H1 (cell line): ENCODE results near the gene IFRD1. TPM values are rescaled to one million over a fixed set of nuclear protein-coding genes. Genes with fewer than 3 reads are reported as not detected.

Source experiments
- CTCF ChIA-PET: fragments of 300-600 bp; sonication (Branson Sonifier 250); formaldehyde crosslinking; loops from one replicate; lab custom pipeline; 2021; ENCODE audit not compliant: partially characterized antibody; lab: Charles Lee
- POLR2A ChIA-PET: fragments of 300-600 bp; sonication (Branson Sonifier 250); formaldehyde crosslinking; loops from one replicate; lab custom pipeline; 2021; ENCODE audit warnings: inconsistent platforms; ENCODE audit not compliant: partially characterized antibody; lab: Charles Lee
- DNase-seq, 2 experiments: peaks; one replicate each; pipeline versions ENCODE4 v3.0.0 to v3.0.0-alpha.2; 2010 to 2022; ENCODE audit warnings: low spot score in 2 of 2, low read depth in 1 of 2, mixed read lengths in 1 of 2
- FAIRE-seq: peaks from 2 replicates; lab custom pipeline; 2011; peaks lifted over from hg19 to GRCh38; lab: Jason Lieb, UNC
- H2AFZ ChIP-seq: 2 replicates; pipeline ENCODE4 v1.8.1; 2012; ENCODE audit warnings: low read length, inconsistent platforms
- H2AK5ac ChIP-seq: 2 replicates; pipeline ENCODE4 v1.6.1; 2013; ENCODE audit warnings: low read depth, low read length
- H2BK120ac ChIP-seq: replicated peaks from 2 replicates; pipeline ENCODE3; 2013; ENCODE audit warnings: low read depth, low read length, inconsistent platforms
- H2BK12ac ChIP-seq: 2 replicates; pipeline ENCODE4 v1.6.1; 2013; ENCODE audit warnings: low read depth, low read length
- H2BK15ac ChIP-seq: 2 replicates; pipeline ENCODE4 v1.6.1; 2013; ENCODE audit warnings: low read length
- H2BK20ac ChIP-seq: 2 replicates; pipeline ENCODE4 v1.6.1; 2013; ENCODE audit warnings: low read length
- H2BK5ac ChIP-seq: 2 replicates; pipeline ENCODE4 v1.6.1; 2013; ENCODE audit warnings: low read depth, low read length
- H3K14ac ChIP-seq: 2 replicates; pipeline ENCODE4 v1.6.1; 2013; ENCODE audit warnings: inconsistent platforms; ENCODE audit not compliant: insufficient read length
- H3K18ac ChIP-seq: 2 replicates; pipeline ENCODE4 v1.6.1; 2013; ENCODE audit warnings: low read length; ENCODE audit errors: extremely low read depth
- H3K23ac ChIP-seq: 2 replicates; pipeline ENCODE4 v1.6.1; 2013; ENCODE audit warnings: inconsistent platforms; ENCODE audit not compliant: insufficient read length
- H3K23me2 ChIP-seq: 2 replicates; pipeline ENCODE4 v1.6.1; 2013; ENCODE audit warnings: low read depth, low read length
- H3K27ac ChIP-seq: 2 replicates; pipeline ENCODE4 v1.6.1; 2011; ENCODE audit warnings: low read depth, low read length, inconsistent platforms
- H3K27me3 ChIP-seq, 4 experiments: replicated peaks in 1 of 4; 1 replicate in 1 of 4; 2 replicates in 3 of 4; pipeline versions ENCODE4 v1.6.1 to v1.8.1; 2011 to 2013; ENCODE audit warnings: low read length in 3 of 4, mild to moderate bottlenecking in 3 of 4, inconsistent platforms in 2 of 4, mixed read lengths in 2 of 4, moderate library complexity in 1 of 4; ENCODE audit not compliant: control insufficient read depth in 3 of 4, insufficient read depth in 3 of 4; ENCODE audit errors: extremely low read depth in 1 of 4
- H3K36me3 ChIP-seq, 4 experiments: 2 replicates each; pipeline versions ENCODE4 v1.6.1 to v1.8.1; 2011 to 2013; ENCODE audit warnings: mild to moderate bottlenecking in 4 of 4, low read length in 3 of 4, moderate library complexity in 2 of 4, control low read depth in 1 of 4, inconsistent platforms in 1 of 4; ENCODE audit not compliant: insufficient read depth in 4 of 4, control insufficient read depth in 2 of 4
- H3K4ac ChIP-seq: replicated peaks from 2 replicates; pipeline ENCODE3; 2013; ENCODE audit warnings: low read length, low read depth, mixed read lengths, inconsistent platforms; ENCODE audit not compliant: insufficient read length
- H3K4me1 ChIP-seq, 4 experiments: replicated peaks in 1 of 4; 1 replicate in 1 of 4; 2 replicates in 3 of 4; pipeline versions ENCODE4 v1.6.1 to v1.8.1; 2011 to 2013; ENCODE audit warnings: low read length in 3 of 4, inconsistent platforms in 2 of 4, mixed read lengths in 1 of 4; ENCODE audit not compliant: insufficient read depth in 4 of 4, control insufficient read depth in 3 of 4
- H3K4me2 ChIP-seq, 2 experiments: 2 replicates each; pipeline versions ENCODE4 v1.6.1 to v1.8.1; 2011 to 2013; ENCODE audit warnings: low read depth in 2 of 2, low read length in 2 of 2, control low read depth in 1 of 2, inconsistent platforms in 1 of 2, mild to moderate bottlenecking in 1 of 2; ENCODE audit not compliant: insufficient read depth in 1 of 2
- H3K4me3 ChIP-seq, 4 experiments: fragments of 200-600, 300-600 bp in 1 of 4; sonication (generic), shearing (Covaris generic), sonication (Bioruptor Twin) in 1 of 4; 2 replicates each; pipeline versions ENCODE4 v1.5.1 to v1.8.1; 2011 to 2016; ENCODE audit warnings: low read length in 4 of 4, low read depth in 3 of 4, control low read depth in 2 of 4, inconsistent platforms in 2 of 4, mild to moderate bottlenecking in 2 of 4, mixed read lengths in 1 of 4, moderate library complexity in 1 of 4; ENCODE audit not compliant: insufficient read depth in 2 of 4; ENCODE audit errors: extremely low read depth in 1 of 4
- H3K56ac ChIP-seq: replicated peaks from 2 replicates; pipeline ENCODE3; 2013; ENCODE audit warnings: low read depth, mild to moderate bottlenecking, mixed read lengths, low read length, inconsistent platforms; ENCODE audit not compliant: insufficient read length
- H3K79me1 ChIP-seq: 2 replicates; pipeline ENCODE4 v1.6.1; 2013; ENCODE audit warnings: low read depth, low read length, control low read depth
- H3K79me2 ChIP-seq, 2 experiments: 2 replicates each; pipeline versions ENCODE4 v1.6.1 to v1.8.1; 2012 to 2013; ENCODE audit warnings: low read length in 2 of 2, mild to moderate bottlenecking in 2 of 2, inconsistent platforms in 1 of 2; ENCODE audit not compliant: insufficient read depth in 2 of 2, control insufficient read depth in 1 of 2
- H3K9ac ChIP-seq, 4 experiments: replicated peaks in 1 of 4; 1 replicate in 1 of 4; 2 replicates in 3 of 4; pipeline versions ENCODE4 v1.6.1 to v1.8.1; 2011 to 2013; ENCODE audit warnings: low read depth in 3 of 4, low read length in 3 of 4, control low read depth in 2 of 4, mild to moderate bottlenecking in 2 of 4, moderate library complexity in 2 of 4, inconsistent platforms in 1 of 4; ENCODE audit errors: extremely low read depth in 1 of 4
- H3K9me3 ChIP-seq, 2 experiments: 2 replicates each; pipeline versions ENCODE4 v1.6.1 to v1.8.1; 2012 to 2013; ENCODE audit warnings: mild to moderate bottlenecking in 2 of 2, moderate library complexity in 2 of 2, control low read depth in 1 of 2, inconsistent platforms in 1 of 2, low read depth in 1 of 2, low read length in 1 of 2, mixed read lengths in 1 of 2; ENCODE audit not compliant: insufficient read depth in 2 of 2
- H4K20me1 ChIP-seq, 2 experiments: replicated peaks in 1 of 2; 2 replicates each; pipeline versions ENCODE3 to v1.8.1; 2011 to 2013; ENCODE audit warnings: inconsistent platforms in 2 of 2, low read length in 2 of 2, mild to moderate bottlenecking in 1 of 2; ENCODE audit not compliant: insufficient read depth in 2 of 2, control insufficient read depth in 1 of 2
- H4K5ac ChIP-seq: 2 replicates; pipeline ENCODE4 v1.6.1; 2013; ENCODE audit warnings: low read length, low read depth, mixed read lengths, inconsistent platforms; ENCODE audit not compliant: insufficient read length
- H4K8ac ChIP-seq: 2 replicates; pipeline ENCODE4 v1.8.0; 2013; ENCODE audit warnings: mild to moderate bottlenecking, moderate library complexity, low read length, inconsistent platforms; ENCODE audit not compliant: insufficient read depth; ENCODE audit errors: extremely low read depth
- H4K91ac ChIP-seq: replicated peaks from 2 replicates; pipeline ENCODE3; 2013; ENCODE audit warnings: low read length, mixed read lengths, inconsistent platforms; ENCODE audit not compliant: insufficient read length
- CEBPB ChIP-seq: IDR thresholded peaks from 2 replicates; pipeline ENCODE4 v1.6.1; 2012; ENCODE audit warnings: low read depth, low read length
- CHD2 ChIP-seq: IDR thresholded peaks from 2 replicates; pipeline ENCODE4 v1.6.1; 2012; ENCODE audit warnings: low read length, improper control_type of control experiment
- EGR1 ChIP-seq: IDR thresholded peaks from 2 replicates; pipeline ENCODE4 v1.6.1; 2011; ENCODE audit warnings: low read depth, low read length, borderline replicate concordance
- JUND ChIP-seq: IDR thresholded peaks from 2 replicates; pipeline ENCODE4 v1.6.1; 2011; ENCODE audit warnings: mild to moderate bottlenecking, improper control_type of control experiment, low read length
- KDM1A ChIP-seq: fragments of 200-600, 300-600 bp; sonication (generic); IDR thresholded peaks from 2 replicates; pipeline ENCODE4 v1.7.1; 2016; ENCODE audit warnings: mild to moderate bottlenecking, low read length, borderline replicate concordance
- KDM5A ChIP-seq: fragments of 200-600 bp; IDR thresholded peaks from 2 replicates; pipeline ENCODE4 v1.7.1; 2012; ENCODE audit warnings: mild to moderate bottlenecking, low read length, inconsistent platforms, mixed read lengths
- PHF8 ChIP-seq: fragments of 200-600 bp; sonication (generic); conservative IDR thresholded peaks from 2 replicates; pipeline ENCODE4 v1.7.1; 2012; ENCODE audit warnings: low read depth, mild to moderate bottlenecking, inconsistent platforms, low read length, moderate library complexity
- RBBP5 ChIP-seq: IDR thresholded peaks from 2 replicates; pipeline ENCODE4 v1.7.1; 2012; ENCODE audit warnings: low read depth, mild to moderate bottlenecking, inconsistent platforms, low read length, moderate library complexity, borderline replicate concordance
- SAP30 ChIP-seq: fragments of 300-600 bp; sonication (generic); IDR thresholded peaks from 2 replicates; pipeline ENCODE4 v1.7.1; 2012; ENCODE audit warnings: low read length, moderate library complexity, mild to moderate bottlenecking, inconsistent platforms; ENCODE audit not compliant: insufficient read depth, insufficient replicate concordance
- SP2 ChIP-seq: IDR thresholded peaks from 2 replicates; pipeline ENCODE4 v1.6.1; 2012; ENCODE audit warnings: mild to moderate bottlenecking, low read length, inconsistent platforms
- ZNF274 ChIP-seq: IDR thresholded peaks from 2 replicates; pipeline ENCODE4 v1.7.0; 2012; ENCODE audit warnings: low read length, borderline replicate concordance; ENCODE audit errors: extremely low read depth
- WGBS, 2 experiments: shearing (Covaris generic) in 1 of 2; methylation state at CpG; one replicate each; pipeline versions ENCODE4 v1.1.6 to v1.1.7; 2013 to 2015; ENCODE audit warnings: low lambda C conversion rate in 2 of 2, mixed read lengths in 2 of 2, inconsistent platforms in 1 of 2, low coverage in 1 of 2, missing lambda C conversion rate in 1 of 2; ENCODE audit not compliant: insufficient replicate concordance in 2 of 2, insufficient coverage in 1 of 2, insufficient read length in 1 of 2; ENCODE audit errors: extremely low coverage in 1 of 2, missing lambda C conversion rate in 1 of 2; 5-methylcytosine and 5-hydroxymethylcytosine counted together
- polyA plus RNA-seq, 7 experiments: library from polyadenylated mRNA; depleted of rRNA in 3 of 7; stranded (reverse) in 5 of 7; unstranded in 2 of 7; fragments of >200 nt in 5 of 7; fragments of 200-250 nt in 2 of 7; gene quantifications; 1 replicate in 5 of 7; 2 replicates in 1 of 7; 4 replicates in 1 of 7; pipeline versions ENCODE4 v1.2.1 to v1.2.3, GENCODE V29; 2011 to 2013; ENCODE audit warnings: missing spikeins in 2 of 7, mixed read lengths in 2 of 7
- total RNA-seq: library from RNA; stranded (reverse); fragmentation: NEBNext Ultra II Directional; extraction: Animal tissue kit (Norgen Biotek cat#: 25700); gene quantifications from 2 replicates; pipeline ENCODE4 v1.2.1, GENCODE V29; 2021
- TF ChIP-seq, protein P1 (sequence below): IDR thresholded peaks from 2 replicates; pipeline ENCODE4 v1.6.1; 2012; ENCODE audit warnings: inconsistent platforms

Gene IFRD1
- total and polyA plus RNA-seq, 2 of the 8 experiments (the other 6 are each of a cell fraction or from before 2014, with no cell fraction given) = 23.0 to 50.4 TPM

DNA sequence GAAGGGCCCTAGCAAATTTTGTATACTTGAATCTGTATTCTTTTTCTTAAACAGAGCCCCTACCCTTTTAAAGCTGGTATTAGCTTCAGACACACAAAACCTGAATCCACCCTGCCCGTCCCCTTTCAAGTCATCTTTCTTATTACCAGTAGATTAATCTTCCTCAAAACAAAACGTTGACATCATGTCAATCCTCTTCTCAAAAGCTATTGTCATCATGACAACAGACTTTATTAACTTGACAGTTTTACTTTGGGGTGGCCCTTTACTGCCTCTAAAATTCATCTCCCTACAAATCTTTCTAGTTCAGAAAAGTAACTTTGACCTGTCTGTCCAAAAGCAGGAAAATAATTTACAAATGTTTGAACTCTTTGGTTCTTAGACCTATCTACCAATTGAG is 21.5 kb upstream of the IFRD1 start:
- Histone ChIP-seq H2BK12ac (no peak overlapping the region), H2BK20ac (no peak overlapping the region), H2AFZ (no peak overlapping the region), H3K23me2 (no peaks in the 10 kb centered on the region), H3K14ac (no peak overlapping the region), H3K9me3 (no peaks in the 10 kb centered on the region), H4K8ac (no peak overlapping the region), H3K27ac (no peak overlapping the region), H3K4me1 (peaks cover 0 to 9% (median 0%) of the 10 kb centered on the region in 4 experiments; a peak in 2 of 7 replicates), H3K23ac (no peak overlapping the region), H4K5ac (no peak overlapping the region), H3K9ac (no peak overlapping the region), H4K91ac (no peak overlapping the region), H4K20me1 (no peaks in the 10 kb centered on the region), H3K56ac (no peak overlapping the region), H3K27me3 (no peaks in the 10 kb centered on the region), H3K4ac (no peak overlapping the region), H2BK15ac (no peak overlapping the region), H2BK5ac (no peak overlapping the region), H2AK5ac (no peak overlapping the region), H3K79me2 (no peaks in the 10 kb centered on the region), H2BK120ac (no peak overlapping the region), H3K79me1 (no peaks in the 10 kb centered on the region), H3K18ac (no peak overlapping the region), H3K4me2 (no peak overlapping the region), H3K4me3 (no peak overlapping the region), H3K36me3 (no peaks in the 10 kb centered on the region)
- WGBS, 2 experiments = 82% methylated on average over 2 of the region's 2 CpGs; no CpG with 5 or more reads in 1 of the 2 experiments
- ChIA-PET POLR2A (interaction anchor here (4.4 kb wide), 1 partner anchor 22 kb away, joined by 37 read pairs; the partner anchor contains the start of gene IFRD1), CTCF (interaction anchor here (1.1 to 1.7 kb wide), 4 partner anchors 13 to 687 kb away, joined by 4 to 6 read pairs (median 4); no protein-coding TSS in a partner anchor)
- DNase-seq (no peak), FAIRE-seq (no peak)
- TF ChIP-seq KDM5A = no peak
- no peak for TF ChIP-seq SP2
- TF ChIP-seq ZNF274 = no peak
- no peak for TF ChIP-seq CHD2
- TF ChIP-seq SAP30 = no peak
- TF ChIP-seq JUND = no peak
- TF ChIP-seq, protein P1, sequence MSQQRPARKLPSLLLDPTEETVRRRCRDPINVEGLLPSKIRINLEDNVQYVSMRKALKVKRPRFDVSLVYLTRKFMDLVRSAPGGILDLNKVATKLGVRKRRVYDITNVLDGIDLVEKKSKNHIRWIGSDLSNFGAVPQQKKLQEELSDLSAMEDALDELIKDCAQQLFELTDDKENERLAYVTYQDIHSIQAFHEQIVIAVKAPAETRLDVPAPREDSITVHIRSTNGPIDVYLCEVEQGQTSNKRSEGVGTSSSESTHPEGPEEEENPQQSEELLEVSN = no peak
- TF ChIP-seq PHF8 = no peak
- TF ChIP-seq KDM1A = no peak
- TF ChIP-seq RBBP5 = no peak
- no peak for TF ChIP-seq EGR1
- no peak for TF ChIP-seq CEBPB
